K562 (cell line): ENCODE data around the gene THADA. TPM values are rescaled to one million over a fixed set of nuclear protein-coding genes. Genes with fewer than 3 reads are reported as not detected.

Source experiments
- ATF4 ChIP-seq: fragments of 450-650 bp; formaldehyde crosslinking; IDR thresholded peaks from 2 replicates; pipeline ENCODE4 v1.4.0; 2022; ENCODE audit warnings: mild to moderate bottlenecking, moderate library complexity
- GABPA ChIP-seq: fragments of 200-800 bp; sonication (Bioruptor generic); conservative IDR thresholded peaks from 2 replicates; pipeline ENCODE4 v1.6.1; 2016; ENCODE audit warnings: low read depth, missing genetic modification characterization, missing compliant biosample characterization
- HBP1 ChIP-seq: fragments of 450-650 bp; formaldehyde crosslinking; IDR thresholded peaks from 2 replicates; pipeline ENCODE4 v1.4.0; 2022; ENCODE audit warnings: missing genetic modification characterization
- JUND ChIP-seq, 2 experiments: IDR thresholded peaks; 2 replicates in 1 of 2; 3 replicates in 1 of 2; pipeline ENCODE4 v1.6.1; 2011; ENCODE audit warnings: borderline replicate concordance in 2 of 2, low read depth in 2 of 2, low read length in 2 of 2, improper control_type of control experiment in 1 of 2, missing biosample characterization in 1 of 2, missing genetic modification characterization in 1 of 2, missing genetic modification reagents in 1 of 2
- MAFG ChIP-seq: fragments of 450-650 bp; conservative IDR thresholded peaks from 2 replicates; pipeline ENCODE4 v1.6.1; 2016; ENCODE audit warnings: missing genetic modification characterization, missing compliant biosample characterization
- NR3C1 ChIP-seq: sonication (generic); formaldehyde crosslinking; IDR thresholded peaks from 2 replicates; pipeline ENCODE4 v1.8.1; 2022; ENCODE audit warnings: missing genetic modification reagents
- PHF20 ChIP-seq: fragments of 450-650 bp; IDR thresholded peaks from 2 replicates; pipeline ENCODE4 v1.6.1; 2018; ENCODE audit not compliant: partially characterized antibody
- REST ChIP-seq, 2 experiments: fragments of 450-650 bp; formaldehyde crosslinking in 1 of 2; IDR thresholded peaks; 2 replicates each; pipeline versions ENCODE4 v1.4.0 to v1.6.1; 2014 to 2020; ENCODE audit warnings: mild to moderate bottlenecking in 2 of 2, borderline replicate concordance in 1 of 2, low read depth in 1 of 2
- RHOXF2B ChIP-seq: fragments of 250-450 bp; sonication (Bioruptor Pico); conservative IDR thresholded peaks from 2 replicates; pipeline ENCODE4 v1.5.1; 2021
- SMARCA4 ChIP-seq: fragments of 450-650 bp; IDR thresholded peaks from 2 replicates; pipeline ENCODE4 v1.6.1; 2016
- SMARCE1 ChIP-seq: fragments of 450-650 bp; IDR thresholded peaks from 2 replicates; pipeline ENCODE4 v1.7.1; 2016; ENCODE audit warnings: mild to moderate bottlenecking
- TEAD1 ChIP-seq, 2 experiments: fragments of 450-650 bp in 1 of 2; sonication (generic) in 1 of 2; formaldehyde crosslinking; IDR thresholded peaks; 2 replicates each; pipeline versions ENCODE4 v1.4.0 to v1.8.0; 2020 to 2022; ENCODE audit warnings: mild to moderate bottlenecking in 2 of 2, missing genetic modification reagents in 1 of 2
- ZNF551 ChIP-seq: fragments of 250-450 bp; sonication (Bioruptor Pico); IDR thresholded peaks from 2 replicates; pipeline ENCODE4 v1.5.0; 2021; ENCODE audit warnings: mild to moderate bottlenecking, moderate library complexity
- ZNF644 ChIP-seq: fragments of 200-800 bp; sonication (Bioruptor generic); IDR thresholded peaks from 2 replicates; pipeline ENCODE4 v1.6.1; 2016; ENCODE audit warnings: low read depth, missing genetic modification characterization, missing compliant biosample characterization
- polyA plus RNA-seq, 8 experiments: library from polyadenylated mRNA; depleted of rRNA in 4 of 8; stranded (reverse) in 5 of 8; unstranded in 3 of 8; fragments of >200 nt; fragmentation: Nextera tagmentation in 2 of 8; fragmentation: Illumina TruSeq in 1 of 8; extraction: Ambion mirVana in 2 of 8; extraction: Trizol in 1 of 8; gene quantifications; 2 replicates each; pipeline versions ENCODE4 v1.2.1 to v1.2.3, GENCODE V29; 2011 to 2014; ENCODE audit warnings: inconsistent platforms in 1 of 8, missing spikeins in 1 of 8
- total RNA-seq, 7 experiments: library from RNA; depleted of rRNA in 6 of 7; stranded (reverse); fragments of >200 nt in 6 of 7; fragmentation: Illumina TruSeq in 2 of 7; extraction: Trizol in 2 of 7; gene quantifications; 2 replicates each; pipeline versions ENCODE4 v1.2.1 to v1.2.3, GENCODE V29; 2011 to 2021; ENCODE audit warnings: low replicate concordance in 1 of 7

THADA gene
- total and polyA plus RNA-seq, 9 of the 15 experiments (the other 6 are each of a cell fraction or from before 2014, with no cell fraction given), result 17.8 to 34.7 (median 31.9) TPM

- TF ChIP-seq JUND (IDR thresholded peaks at IDR 0.05; ENCODE audit: borderline replicate concordance, low read depth, low read length) (peak; percentile 39; the same call in 1 of the 2 replicates), JUND (tag; IDR thresholded peaks at IDR 0.05; ENCODE audit: borderline replicate concordance, low read depth, low read length) (peak; percentile 18; the same call in 2 of the 3 replicates), TEAD1 (CRISPR knock-in tag; IDR thresholded peaks at IDR 0.05) (0 out of 4 replicates have a peak, but pooled peaks of 1 of the 2 experiments have one; percentile 18), SMARCA4 (peak; percentile 86), REST (IDR thresholded peaks at IDR 0.05; ENCODE audit: borderline replicate concordance) (peak; percentile 10; the same call in 1 of the 2 replicates), REST (CRISPR knock-in tag; IDR thresholded peaks at IDR 0.05; ENCODE audit: low read depth) (no peak), SMARCE1 (peak; percentile 85; the same call in 1 of the 2 replicates), PHF20 (no peak), ATF4 (CRISPR knock-in tag) (peak; percentile 79), GABPA (tag) (peak; percentile 15), MAFG (tag) (peak; percentile 90), ZNF644 (tag) (peak; percentile 7), NR3C1 (no peak), RHOXF2B (CRISPR knock-in tag) (no peak), ZNF551 (no peak), HBP1 (CRISPR knock-in tag) (no peak)
Observed at GRCh38 chr2:43288417-43289305, 307.2 kb downstream of the THADA start (continued).
